ENCODE measurements around the gene EVI5. TPM values are rescaled to one million over a fixed set of nuclear protein-coding genes. Genes with fewer than 3 reads are reported as not detected.
"Not testable (repeated sequence)": the region's sequence is repeated elsewhere in the genome, so short reads cannot be mapped to it uniquely, and the experiment has no call there.

The EVI5 gene
- total RNA-seq, 1 experiment from 2014 or later = 31.6 TPM

DNA sequence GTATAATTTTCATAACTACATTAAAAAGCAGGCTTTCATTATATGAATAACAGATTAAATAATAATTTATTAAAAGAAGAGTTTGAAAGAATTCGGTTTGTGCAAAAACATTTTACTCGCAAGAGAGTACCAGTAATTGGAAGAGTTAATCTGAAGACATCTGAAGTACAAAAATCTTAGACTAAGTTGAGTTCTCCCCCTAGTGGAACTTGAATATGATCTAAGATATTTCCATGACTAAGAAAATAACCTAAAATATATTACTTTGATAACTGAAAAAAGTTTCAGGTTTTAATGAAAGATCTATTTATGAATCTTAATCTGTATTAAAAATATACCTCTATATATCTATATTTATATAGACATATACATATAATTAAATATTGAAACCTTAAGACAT, 185.7 kb downstream of the EVI5 start:
- Histone ChIP-seq H3K36me3 (ENCODE audit: insufficient read depth, low read length, poor library complexity, severe bottlenecking) (no peaks in the 10 kb centered on the region), H3K27ac (ENCODE audit: low read depth, low read length, poor library complexity, severe bottlenecking) (no peak overlapping the region), H3K9me3 (ENCODE audit: low read depth, low read length, poor library complexity, severe bottlenecking) (no peaks in the 10 kb centered on the region), H3K4me1 (ENCODE audit: insufficient read depth, low read length, poor library complexity, severe bottlenecking) (no peaks in the 10 kb centered on the region), H3K27me3 (replicated peaks; ENCODE audit: insufficient read depth, low read depth, low read length, poor library complexity) (no peaks in the 10 kb centered on the region), H3K4me3 (ENCODE audit: low read depth, low read length, poor library complexity, severe bottlenecking) (no peak overlapping the region)
- intact Hi-C loops (cut with micrococcal nuclease; ENCODE audit: unreplicated experiment) = no loop called here
- ChIA-PET POLR2A (ENCODE audit: low non-redundant PET) (no interaction called here), CTCF (no interaction called here)
- no TSS peak for BruUV-seq (replicated peaks)
- TF ChIP-seq CTCF (conservative IDR thresholded peaks at IDR 0.05; ENCODE audit: low read depth, low read length) = peak; percentile 54; the same call in 1 of the 2 replicates
- TF ChIP-seq EZH2 (IDR thresholded peaks at IDR 0.05; ENCODE audit: borderline replicate concordance, low read depth, low read length, poor library complexity, severe bottlenecking) = no peak
- peak; percentile 54 for DNase-seq (ENCODE audit: low spot score)

GRCh38 chr1:92589361-92589760, 195.5 kb downstream of the EVI5 start:
- DNase-seq (ENCODE audit: low spot score); H3K27ac ChIP-seq (ENCODE audit: low read depth, low read length, poor library complexity, severe bottlenecking); POLR2A ChIA-PET (ENCODE audit: low non-redundant PET); H3K36me3 ChIP-seq (ENCODE audit: insufficient read depth, low read length, poor library complexity, severe bottlenecking); H3K9me3 ChIP-seq (ENCODE audit: low read depth, low read length, poor library complexity, severe bottlenecking); CTCF ChIA-PET; H3K27me3 ChIP-seq (replicated peaks; ENCODE audit: insufficient read depth, low read depth, low read length, poor library complexity); H3K4me1 ChIP-seq (ENCODE audit: insufficient read depth, low read length, poor library complexity, severe bottlenecking); H3K4me3 ChIP-seq (ENCODE audit: low read depth, low read length, poor library complexity, severe bottlenecking); BruUV-seq (replicated peaks); intact Hi-C loops (cut with micrococcal nuclease; ENCODE audit: unreplicated experiment): not testable (repeated sequence)

- TF ChIP-seq CTCF (conservative IDR thresholded peaks at IDR 0.05; ENCODE audit: low read depth, low read length) (no peak), EZH2 (IDR thresholded peaks at IDR 0.05; ENCODE audit: borderline replicate concordance, low read depth, low read length, poor library complexity, severe bottlenecking) (no peak)
- Histone ChIP-seq H3K27me3 (replicated peaks; ENCODE audit: insufficient read depth, low read depth, low read length, poor library complexity) (no peaks in the 10 kb centered on the region), H3K4me3 (ENCODE audit: low read depth, low read length, poor library complexity, severe bottlenecking) (no peak overlapping the region), H3K4me1 (ENCODE audit: insufficient read depth, low read length, poor library complexity, severe bottlenecking) (no peaks in the 10 kb centered on the region), H3K27ac (ENCODE audit: low read depth, low read length, poor library complexity, severe bottlenecking) (no peak overlapping the region), H3K36me3 (ENCODE audit: insufficient read depth, low read length, poor library complexity, severe bottlenecking) (no peaks in the 10 kb centered on the region), H3K9me3 (ENCODE audit: low read depth, low read length, poor library complexity, severe bottlenecking) (no peaks in the 10 kb centered on the region)
- BruUV-seq (replicated peaks) = no TSS peak
- intact Hi-C loops (cut with micrococcal nuclease; ENCODE audit: unreplicated experiment) = no loop called here
- DNase-seq (ENCODE audit: low spot score) = no peak
- CTCF ChIA-PET = no interaction called here
- POLR2A ChIA-PET (ENCODE audit: low non-redundant PET) = no interaction called here
Measured at GRCh38 chr1:92587445-92587844, 197.5 kb downstream of the EVI5 start.

GRCh38 chr1:92585831-92586230, 199.1 kb downstream of the EVI5 start:
- Histone ChIP-seq H3K4me1 (ENCODE audit: insufficient read depth, low read length, poor library complexity, severe bottlenecking) (no peaks in the 10 kb centered on the region), H3K27me3 (replicated peaks; ENCODE audit: insufficient read depth, low read depth, low read length, poor library complexity) (no peaks in the 10 kb centered on the region)
- intact Hi-C loops (cut with micrococcal nuclease; ENCODE audit: unreplicated experiment) = no loop called here

GRCh38 chr1:92584810-92585209, 200.1 kb downstream of the EVI5 start:
- H3K27ac ChIP-seq (ENCODE audit: low read depth, low read length, poor library complexity, severe bottlenecking); H3K9me3 ChIP-seq (ENCODE audit: low read depth, low read length, poor library complexity, severe bottlenecking); DNase-seq (ENCODE audit: low spot score); CTCF ChIA-PET; BruUV-seq (replicated peaks); H3K4me3 ChIP-seq (ENCODE audit: low read depth, low read length, poor library complexity, severe bottlenecking); intact Hi-C loops (cut with micrococcal nuclease; ENCODE audit: unreplicated experiment); H3K4me1 ChIP-seq (ENCODE audit: insufficient read depth, low read length, poor library complexity, severe bottlenecking); H3K27me3 ChIP-seq (replicated peaks; ENCODE audit: insufficient read depth, low read depth, low read length, poor library complexity); POLR2A ChIA-PET (ENCODE audit: low non-redundant PET); H3K36me3 ChIP-seq (ENCODE audit: insufficient read depth, low read length, poor library complexity, severe bottlenecking): not testable (repeated sequence)

More at GRCh38 chr1:92585831-92586230, 199.1 kb downstream of the EVI5 start:
- no peak for TF ChIP-seq CTCF (conservative IDR thresholded peaks at IDR 0.05; ENCODE audit: low read depth, low read length)
- TF ChIP-seq EZH2 (IDR thresholded peaks at IDR 0.05; ENCODE audit: borderline replicate concordance, low read depth, low read length, poor library complexity, severe bottlenecking) = no peak
- no peaks in the 10 kb centered on the region for H3K9me3 ChIP-seq (ENCODE audit: low read depth, low read length, poor library complexity, severe bottlenecking)
- POLR2A ChIA-PET (ENCODE audit: low non-redundant PET) = no interaction called here
- CTCF ChIA-PET = no interaction called here
- no TSS peak for BruUV-seq (replicated peaks)
- no peaks in the 10 kb centered on the region for H3K36me3 ChIP-seq (ENCODE audit: insufficient read depth, low read length, poor library complexity, severe bottlenecking)
- H3K4me3 ChIP-seq (ENCODE audit: low read depth, low read length, poor library complexity, severe bottlenecking) = no peak overlapping the region
- no peak for DNase-seq (ENCODE audit: low spot score)
- H3K27ac ChIP-seq (ENCODE audit: low read depth, low read length, poor library complexity, severe bottlenecking) = no peak overlapping the region
